HCT116 (cell line): ENCODE measurements around the gene RUNX1. TPM values are rescaled to one million over a fixed set of nuclear protein-coding genes. Genes with fewer than 3 reads are reported as not detected.

Source experiments
- ATAC-seq: fragments of 200-7000 bp; cut with Tn5 transposase; 2 replicates; pipeline ENCODE4 v1.9.1; 2020; ENCODE audit warnings: mild to moderate bottlenecking, moderate library complexity
- BruUV-seq: library from RNA; stranded (reverse); fragments of 400-500 nt; replicated peaks from 2 replicates; lab custom pipeline; 2021; lab: Mats Ljungman, UMichigan
- CTCF ChIA-PET: fragments of 300-600 bp; sonication (Branson Sonifier 250); formaldehyde crosslinking; loops from one replicate; lab custom pipeline; 2021; ENCODE audit warnings: antibody characterized with exemption; lab: Charles Lee
- POLR2A ChIA-PET: fragments of 300-600, 350-600 bp; sonication (Branson Sonifier 250); formaldehyde crosslinking; loops from one replicate; lab custom pipeline; 2021; ENCODE audit warnings: antibody characterized with exemption; lab: Charles Lee
- RAD21 ChIA-PET, 2 experiments: fragments of 300-600 bp; sonication (Branson Sonifier 250); formaldehyde crosslinking; loops; one replicate each; lab custom pipeline; 2023; ENCODE audit warnings: low total read pairs in 2 of 2; ENCODE audit not compliant: uncharacterized antibody in 2 of 2, unreplicated experiment in 2 of 2, low non-redundant PET in 1 of 2; lab: Charles Lee
- DNase-seq: peaks from one replicate; pipeline ENCODE4 v3.0.0-alpha.2; 2010; ENCODE audit warnings: low read depth, low spot score
- H2AFZ ChIP-seq: fragments of 200-600 bp; shearing (Covaris generic), sonication (generic); 2 replicates; pipeline ENCODE4 v1.6.1; 2017; ENCODE audit warnings: low read depth, mixed run types, mixed read lengths, antibody characterized with exemption, low read length; ENCODE audit not compliant: poor library complexity, severe bottlenecking
- H3K27ac ChIP-seq: 2 replicates; pipeline ENCODE4 v1.5.1; 2012; ENCODE audit warnings: low read depth, low read length
- H3K27me3 ChIP-seq: fragments of 200-600 bp; sonication (generic); 2 replicates; pipeline ENCODE4 v1.6.1; 2016; ENCODE audit warnings: mixed run types, low read length, mixed read lengths; ENCODE audit not compliant: insufficient read depth
- H3K36me3 ChIP-seq, 2 experiments: fragments of 200-500 bp in 1 of 2; fragments of 200-600 bp in 1 of 2; sonication (Bioruptor generic) in 1 of 2; sonication (generic) in 1 of 2; 2 replicates each; pipeline versions ENCODE4 v1.5.1 to v1.6.1; 2014 to 2016; ENCODE audit warnings: low read length in 2 of 2, inconsistent platforms in 1 of 2, mixed read lengths in 1 of 2, mixed run types in 1 of 2; ENCODE audit not compliant: insufficient read depth in 2 of 2, control insufficient read depth in 1 of 2
- H3K4me1 ChIP-seq, 2 experiments: fragments of 200-600 bp in 1 of 2; sonication (generic) in 1 of 2; 2 replicates each; pipeline versions ENCODE4 v1.5.1 to v1.6.1; 2012 to 2017; ENCODE audit warnings: low read length in 2 of 2, inconsistent platforms in 1 of 2, mild to moderate bottlenecking in 1 of 2, mixed read lengths in 1 of 2, mixed run types in 1 of 2, moderate library complexity in 1 of 2; ENCODE audit not compliant: insufficient read depth in 2 of 2, control insufficient read depth in 1 of 2
- H3K4me2 ChIP-seq: fragments of 200-600 bp; sonication (generic); 2 replicates; pipeline ENCODE4 v1.6.1; 2017; ENCODE audit warnings: mixed run types, low read length, mixed read lengths
- H3K4me3 ChIP-seq, 2 experiments: fragments of 200-600 bp in 1 of 2; sonication (generic) in 1 of 2; replicated peaks in 1 of 2; 2 replicates each; pipeline ENCODE4 v1.5.1; 2011 to 2016; ENCODE audit warnings: low read length in 2 of 2, control low read depth in 1 of 2, low read depth in 1 of 2, mild to moderate bottlenecking in 1 of 2, mixed read lengths in 1 of 2, mixed run types in 1 of 2
- H3K79me2 ChIP-seq: fragments of 200-600 bp; sonication (generic); 2 replicates; pipeline ENCODE4 v1.6.1; 2017; ENCODE audit warnings: mild to moderate bottlenecking, mixed run types, low read length, moderate library complexity, mixed read lengths; ENCODE audit not compliant: insufficient read depth
- H3K9ac ChIP-seq: fragments of 200-600 bp; sonication (generic); 2 replicates; pipeline ENCODE4 v1.6.1; 2016; ENCODE audit warnings: low read length, mixed read lengths
- H3K9me2 ChIP-seq: fragments of 200-600 bp; sonication (generic), shearing (Covaris generic); 2 replicates; pipeline ENCODE4 v1.6.1; 2017; ENCODE audit warnings: mixed run types, mild to moderate bottlenecking, moderate library complexity; ENCODE audit not compliant: insufficient read depth
- H3K9me3 ChIP-seq, 2 experiments: fragments of 200-500 bp in 1 of 2; fragments of 200-600 bp in 1 of 2; sonication (Bioruptor generic) in 1 of 2; sonication (generic) in 1 of 2; 2 replicates each; pipeline ENCODE4 v1.6.1; 2014 to 2017; ENCODE audit warnings: low read length in 2 of 2, mixed read lengths in 2 of 2, inconsistent platforms in 1 of 2, low read depth in 1 of 2, mild to moderate bottlenecking in 1 of 2, mixed run types in 1 of 2, moderate library complexity in 1 of 2; ENCODE audit not compliant: control insufficient read depth in 1 of 2, insufficient read depth in 1 of 2
- H4K20me1 ChIP-seq: fragments of 200-600 bp; sonication (generic), shearing (Covaris generic); 2 replicates; pipeline ENCODE4 v1.6.1; 2017; ENCODE audit warnings: mixed run types, mild to moderate bottlenecking, moderate library complexity; ENCODE audit not compliant: insufficient read depth
- CBX3 ChIP-seq: IDR thresholded peaks from 2 replicates; pipeline ENCODE4 v1.6.1; 2012; ENCODE audit warnings: low read depth
- CEBPB ChIP-seq: IDR thresholded peaks from 2 replicates; pipeline ENCODE4 v1.6.1; 2012; ENCODE audit warnings: low read depth
- CTCF ChIP-seq, 3 experiments: fragments of 200-600 bp in 1 of 3; sonication (generic) in 1 of 3; IDR thresholded peaks in 2 of 3; conservative IDR thresholded peaks in 1 of 3; 2 replicates each; pipeline ENCODE4 v1.5.1; 2012 to 2017; ENCODE audit warnings: low read depth in 2 of 3, low read length in 2 of 3, antibody characterized with exemption in 1 of 3, borderline replicate concordance in 1 of 3, control low read depth in 1 of 3, mild to moderate bottlenecking in 1 of 3, mixed read lengths in 1 of 3, mixed run types in 1 of 3, moderate library complexity in 1 of 3; ENCODE audit not compliant: insufficient read depth in 1 of 3
- EGR1 ChIP-seq: IDR thresholded peaks from 2 replicates; pipeline ENCODE4 v1.6.1; 2012; ENCODE audit warnings: low read depth
- EZH2phosphoT487 ChIP-seq: fragments of 200-600 bp; IDR thresholded peaks from 2 replicates; pipeline ENCODE4 v1.6.1; 2018; ENCODE audit warnings: antibody characterized with exemption, borderline replicate concordance
- POLR2AphosphoS5 ChIP-seq: IDR thresholded peaks from 2 replicates; pipeline ENCODE4 v1.6.1; 2011; ENCODE audit warnings: mild to moderate bottlenecking, low read depth, low read length, moderate library complexity
- SIN3A ChIP-seq: IDR thresholded peaks from 2 replicates; pipeline ENCODE4 v1.6.1; 2012; ENCODE audit warnings: low read depth
- SRF ChIP-seq: IDR thresholded peaks from 2 replicates; pipeline ENCODE4 v1.6.1; 2012; ENCODE audit warnings: low read depth
- ZBTB33 ChIP-seq: IDR thresholded peaks from 2 replicates; pipeline ENCODE4 v1.6.1; 2011; ENCODE audit warnings: mild to moderate bottlenecking, low read length, moderate library complexity; ENCODE audit not compliant: insufficient replicate concordance; ENCODE audit errors: extremely low read depth
- ZFX ChIP-seq: fragments of 450-650 bp; IDR thresholded peaks from 2 replicates; pipeline ENCODE4 v1.6.1; 2017
- ZNF274 ChIP-seq: fragments of 200-500 bp; sonication (Bioruptor generic); IDR thresholded peaks from 2 replicates; pipeline ENCODE4 v1.6.1; 2014; ENCODE audit warnings: mild to moderate bottlenecking, low read depth, low read length, inconsistent platforms
- intact Hi-C: fragments of 100-400 bp; cut with micrococcal nuclease; formaldehyde crosslinking; loops from 2 replicates; pipeline ENCODE4 v1.10.0; 2022
- total RNA-seq: library from RNA; stranded (reverse); gene quantifications from one replicate; pipeline ENCODE4 v1.2.1, GENCODE V29; 2021; ENCODE audit not compliant: unreplicated experiment
- TF ChIP-seq, protein P1 (sequence below): IDR thresholded peaks from 2 replicates; pipeline ENCODE4 v1.6.1; 2012

Gene RUNX1
- total RNA-seq, 1 experiment from 2014 or later: 33.5 TPM

GRCh38 chr21:34916446-34916845, 132.7 kb downstream of the RUNX1 start:
- Histone ChIP-seq H4K20me1 (no peaks in the 10 kb centered on the region), H2AFZ (no peak overlapping the region), H3K9me3 (no peaks in the 10 kb centered on the region), H3K27me3 (no peaks in the 10 kb centered on the region), H3K4me2 (no peak overlapping the region), H3K4me1 (peaks cover 5 to 15% of the 10 kb centered on the region in 2 experiments), H3K4me3 (no peak overlapping the region), H3K9ac (no peak overlapping the region), H3K36me3 (no peaks in the 10 kb centered on the region), H3K27ac (no peak overlapping the region), H3K9me2 (no peaks in the 10 kb centered on the region), H3K79me2 (no peaks in the 10 kb centered on the region)
- ChIA-PET RAD21 (interaction anchor here in 1 of 2 experiments (0.5 kb wide), 1 partner anchor 71 kb away, joined by 3 read pairs; no protein-coding TSS in a partner anchor), POLR2A (no interaction called here), CTCF (no interaction called here)
- DNase-seq: no peak
- intact Hi-C loops: no loop called here
- BruUV-seq: no TSS peak
- ATAC-seq: no peak
- TF ChIP-seq ZFX: no peak
- no peak for TF ChIP-seq ZNF274
- no peak for TF ChIP-seq CTCF (IDR thresholded peaks at IDR 0.05 in 2 of 3, conservative IDR thresholded peaks at IDR 0.05 in 1 of 3; ENCODE audit: borderline replicate concordance in 1 of 3, insufficient read depth in 1 of 3, low read depth in 2 of 3, low read length in 2 of 3)
- no peak for TF ChIP-seq CBX3
- no peak for TF ChIP-seq SRF
- TF ChIP-seq EGR1: no peak
- TF ChIP-seq POLR2AphosphoS5: no peak
- TF ChIP-seq SIN3A: no peak
- no peak for TF ChIP-seq CEBPB
- TF ChIP-seq ZBTB33: no peak
- TF ChIP-seq, protein P1, sequence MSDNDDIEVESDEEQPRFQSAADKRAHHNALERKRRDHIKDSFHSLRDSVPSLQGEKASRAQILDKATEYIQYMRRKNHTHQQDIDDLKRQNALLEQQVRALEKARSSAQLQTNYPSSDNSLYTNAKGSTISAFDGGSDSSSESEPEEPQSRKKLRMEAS: no peak
- TF ChIP-seq EZH2phosphoT487: no peak
